Transverse colon (tissue), 4 donors: Measurements from ENCODE around the gene BSDC1. TPM values are rescaled to one million over a fixed set of nuclear protein-coding genes. Genes with fewer than 3 reads are reported as not detected.

ENCODE experiments used
- DNase-seq: peaks from one replicate; pipeline ENCODE4 v3.0.0-alpha.2; 2019
- H3K27ac ChIP-seq, 4 donors: fragments of 200-600 bp; sonication (generic); 2 replicates each; pipeline ENCODE4 v1.5.1; 2016 to 2018; ENCODE audit warnings: inconsistent platforms in 4 of 4
- H3K27me3 ChIP-seq: fragments of 200-600 bp; sonication (generic); 2 replicates; pipeline ENCODE4 v1.5.1; 2017; ENCODE audit warnings: inconsistent platforms
- H3K36me3 ChIP-seq, 4 donors: fragments of 200-600 bp; sonication (generic); 2 replicates each; pipeline ENCODE4 v1.5.1; 2017 to 2019; ENCODE audit warnings: inconsistent platforms in 4 of 4
- H3K4me1 ChIP-seq, 4 donors: fragments of 200-600 bp; sonication (generic); 2 replicates each; pipeline ENCODE4 v1.5.1; 2017 to 2020; ENCODE audit warnings: inconsistent platforms in 4 of 4
- H3K4me3 ChIP-seq, 4 donors: fragments of 200-600 bp; sonication (generic); 1 replicate in 1 of 4; 2 replicates in 3 of 4; pipeline versions ENCODE4 v1.5.1 to v1.6.1; 2017 to 2019; ENCODE audit warnings: inconsistent platforms in 4 of 4
- H3K9me3 ChIP-seq, 2 donors: fragments of 200-600 bp; sonication (generic); 2 replicates each; pipeline ENCODE4 v1.5.1; 2017 to 2019; ENCODE audit warnings: inconsistent platforms in 2 of 2
- CTCF ChIP-seq, 5 experiments: fragments of 200-600 bp in 3 of 5; fragments of 450-650 bp in 2 of 5; sonication (generic) in 3 of 5; IDR thresholded peaks; 1 replicate in 2 of 5; 2 replicates in 3 of 5; pipeline ENCODE4 v1.5.1; 2016 to 2017; ENCODE audit warnings: antibody characterized with exemption in 5 of 5, inconsistent platforms in 3 of 5, mild to moderate bottlenecking in 2 of 5, moderate library complexity in 1 of 5
- EP300 ChIP-seq: sonication (generic); formaldehyde crosslinking; IDR thresholded peaks from one replicate; pipeline ENCODE4 v1.6.1; 2017; ENCODE audit warnings: antibody characterized with exemption, low read depth
- POLR2A ChIP-seq: fragments of 450-650 bp; IDR thresholded peaks from one replicate; pipeline ENCODE4 v1.6.1; 2016; ENCODE audit warnings: antibody characterized with exemption, mild to moderate bottlenecking, moderate library complexity
- POLR2AphosphoS5 ChIP-seq, 3 donors: sonication (generic); formaldehyde crosslinking; IDR thresholded peaks; one replicate each; pipeline ENCODE4 v1.6.1; 2016; ENCODE audit warnings: antibody characterized with exemption in 3 of 3
- WGBS, 2 donors: methylation state at CpG; one replicate each; pipeline ENCODE4 v1.1.5; 2018; ENCODE audit warnings: low coverage in 1 of 2; 5-methylcytosine and 5-hydroxymethylcytosine counted together
- in situ Hi-C, 4 donors: fragments of 200-750 bp; cut with MboI; loops; one replicate each; pipeline versions ENCODE4 v1.15.0 to v1.15.1; 2017; ENCODE audit warnings: low sequenced_read_pairs in 3 of 4, low pct_ligation_motif_present in 1 of 4, low pct_unique_long_range_greater_than_20kb in 1 of 4
- intact Hi-C: fragments of 100-400 bp; cut with DNase I; formaldehyde crosslinking; loops from one replicate; pipeline ENCODE4 v1.15.1; 2023; ENCODE audit warnings: low total_unique reads
- total RNA-seq, 4 donors: library from RNA; depleted of rRNA; stranded (reverse); fragments of >200 nt; gene quantifications; one replicate each; pipeline ENCODE4 v1.1.0, GENCODE V29; 2016

Gene BSDC1
- total RNA-seq, 4 donors from 2014 or later, result 94.8 to 140 (median 117) TPM

DNA sequence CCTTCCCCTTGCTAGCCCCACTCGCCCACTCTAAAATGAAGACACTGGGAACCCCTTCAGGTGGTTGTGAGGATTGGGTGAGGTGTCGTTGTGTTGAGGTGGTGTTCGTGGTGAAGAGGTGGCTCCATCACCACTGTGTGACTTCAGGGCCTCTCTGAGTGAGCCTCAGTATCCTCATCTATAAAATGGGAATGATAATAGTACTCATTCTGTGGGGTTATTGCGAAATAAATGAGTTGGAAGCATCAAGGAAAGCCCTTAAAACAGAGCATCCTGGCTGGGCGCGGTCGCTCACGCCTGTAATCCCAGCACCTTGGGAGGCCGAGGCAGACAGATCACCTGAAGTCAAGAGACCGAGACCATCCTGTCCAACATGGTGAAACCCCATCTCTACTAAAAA is 51.5 kb downstream of the BSDC1 start:
- in situ Hi-C loops (no loop called here), intact Hi-C loops (no loop called here)
- Histone ChIP-seq H3K36me3 (no peaks in the 10 kb centered on the region), H3K27me3 (no peaks in the 10 kb centered on the region), H3K4me3 (no peak overlapping the region), H3K4me1 (peaks cover 0 to 16% (median 11%) of the 10 kb centered on the region in 4 donors), H3K9me3 (no peaks in the 10 kb centered on the region), H3K27ac (no peak overlapping the region)
- WGBS, 2 donors, result 92 to 96% methylated on average over 5 to 10 of the region's 10 CpGs
- no peak for DNase-seq
- TF ChIP-seq POLR2A (no peak), EP300 (no peak), POLR2AphosphoS5 (IDR thresholded peaks at IDR 0.05) (no peak), CTCF (IDR thresholded peaks at IDR 0.05) (no peak)

DNA sequence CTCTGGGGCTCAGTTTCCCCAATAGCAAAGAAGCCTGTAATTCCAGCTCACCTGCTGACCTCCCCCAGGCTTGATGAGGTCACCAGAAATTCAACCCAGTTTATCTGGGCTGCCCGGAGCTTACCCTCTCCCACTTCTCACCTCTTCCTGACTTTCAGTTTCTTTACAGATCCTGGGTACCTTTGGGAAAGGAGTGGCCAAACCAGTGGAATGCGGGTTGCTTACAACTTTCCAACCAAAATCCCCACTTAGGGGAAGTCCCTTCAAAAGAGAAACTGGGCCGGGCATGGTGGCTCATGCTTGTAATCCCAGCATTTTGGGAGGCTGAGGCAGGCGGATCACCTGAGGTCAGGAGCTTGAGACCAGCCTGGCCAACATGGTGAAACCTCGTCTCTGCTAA is 52.3 kb downstream of the BSDC1 start:
- Histone ChIP-seq H3K4me1 (peaks cover 3 to 24% (median 18%) of the 10 kb centered on the region in 4 donors), H3K27me3 (no peaks in the 10 kb centered on the region), H3K4me3 (no peak overlapping the region), H3K9me3 (no peaks in the 10 kb centered on the region), H3K36me3 (no peaks in the 10 kb centered on the region), H3K27ac (no peak overlapping the region)
- TF ChIP-seq EP300 (no peak), POLR2A (no peak), CTCF (IDR thresholded peaks at IDR 0.05) (no peak), POLR2AphosphoS5 (IDR thresholded peaks at IDR 0.05) (no peak)
- DNase-seq, result no peak
- in situ Hi-C loops (no loop called here), intact Hi-C loops (no loop called here)
- 70% methylated on average over 5 of the region's 5 CpGs; no CpG with 5 or more reads in 1 of the 2 donors for WGBS, 2 donors

DNA sequence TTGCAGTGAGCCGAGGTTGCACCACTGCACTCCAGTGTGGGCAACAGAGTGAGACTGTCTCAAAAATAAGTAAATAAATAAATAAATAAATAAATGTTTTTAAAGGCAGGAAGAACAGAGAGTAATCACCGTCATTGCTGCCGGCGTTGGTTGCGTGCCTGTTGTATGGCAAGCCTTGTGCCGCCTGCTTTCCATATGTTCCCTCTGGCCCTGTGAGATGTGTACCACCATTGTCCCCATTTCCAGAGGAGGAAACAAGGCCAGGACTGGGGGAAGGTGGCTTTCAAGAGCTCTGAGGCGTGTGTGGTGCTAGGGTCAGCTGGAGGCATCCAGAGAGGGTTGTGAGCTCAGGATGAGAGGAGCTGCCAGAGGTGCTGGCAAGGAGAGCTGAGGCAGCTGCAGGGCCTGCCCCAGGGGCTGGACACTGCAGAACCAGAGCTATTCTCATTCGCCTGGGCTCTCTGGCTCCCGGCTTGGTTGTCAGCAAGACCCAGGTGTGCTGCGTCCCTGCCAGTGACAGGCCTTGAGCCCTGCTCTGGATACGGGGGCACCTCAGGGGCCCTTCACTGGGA is 53.0 kb downstream of the BSDC1 start:
- no peak overlapping the region for H3K27ac ChIP-seq
- no peaks in the 10 kb centered on the region for H3K36me3 ChIP-seq
- intact Hi-C loops (no loop called here), in situ Hi-C loops (no loop called here)
- TF ChIP-seq CTCF (IDR thresholded peaks at IDR 0.05) (no peak), POLR2AphosphoS5 (IDR thresholded peaks at IDR 0.05) (no peak), POLR2A (no peak), EP300 (no peak)
- H3K9me3 ChIP-seq, result no peaks in the 10 kb centered on the region
- H3K4me3 ChIP-seq, result no peak overlapping the region
- peaks cover 9 to 31% (median 23%) of the 10 kb centered on the region in 4 donors for H3K4me1 ChIP-seq
- H3K27me3 ChIP-seq, result no peaks in the 10 kb centered on the region
- no peak for DNase-seq
- 98 to 100% methylated on average over 1 to 11 of the region's 11 CpGs for WGBS, 2 donors

DNA sequence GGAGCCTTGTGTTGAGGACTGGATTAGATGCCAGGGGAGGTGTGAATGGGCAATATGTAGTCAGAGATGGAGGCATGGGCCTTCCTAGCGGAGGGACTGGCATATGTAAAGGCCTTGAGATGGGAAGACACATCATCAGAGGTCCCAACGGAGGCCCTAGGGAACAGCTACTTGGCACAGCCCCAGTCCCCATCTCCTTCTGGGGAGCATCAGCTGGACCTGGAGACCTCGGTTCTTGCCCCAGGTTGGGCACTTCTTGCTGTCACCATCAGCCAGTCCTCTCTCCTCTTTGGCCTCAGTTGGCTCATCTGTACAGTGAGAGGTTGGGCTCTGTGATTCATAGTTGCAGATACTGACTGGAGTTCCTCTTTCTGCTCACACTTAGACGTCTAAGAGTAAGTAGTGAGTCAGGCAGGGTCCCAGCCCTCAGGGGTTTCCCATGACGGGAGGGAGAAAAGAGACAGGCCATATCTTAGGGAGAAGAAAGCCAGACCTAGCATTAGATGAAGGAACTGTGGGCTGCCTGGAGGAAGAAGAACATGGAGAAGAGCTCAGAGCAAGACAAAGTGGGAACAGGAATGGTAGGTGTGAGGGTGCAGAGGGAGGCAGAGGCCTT is 54.8 kb downstream of the BSDC1 start:
- Histone ChIP-seq H3K4me3 (no peak overlapping the region), H3K4me1 (peaks cover 14 to 41% (median 32%) of the 10 kb centered on the region in 4 donors), H3K27me3 (no peaks in the 10 kb centered on the region), H3K36me3 (no peaks in the 10 kb centered on the region), H3K27ac (peak overlapping the region in 1 of 4 donors; percentile 55), H3K9me3 (no peaks in the 10 kb centered on the region)
- 40 to 70% methylated on average over 1 to 5 of the region's 5 CpGs for WGBS, 2 donors
- no peak for DNase-seq
- no peak for TF ChIP-seq POLR2A
- TF ChIP-seq EP300, result no peak
- intact Hi-C loops, result no loop called here
- in situ Hi-C loops, result no loop called here
